Neural crest cell (in vitro differentiated cells): Measurements from ENCODE around the gene OR52N4. TPM values are rescaled to one million over a fixed set of nuclear protein-coding genes. Genes with fewer than 3 reads are reported as not detected.

ENCODE experiments used
- DNase-seq: peaks from one replicate; pipeline ENCODE4 v3.0.0; 2021; ENCODE audit warnings: low read depth, mixed read lengths, low spot score
- H3K27ac Mint-ChIP-seq: one replicate; pipeline ENCODE4 v1.8.0; 2021; ENCODE audit warnings: mild to moderate bottlenecking, mixed read lengths; ENCODE audit not compliant: unreplicated experiment
- H3K27me3 Mint-ChIP-seq: 2 replicates; pipeline ENCODE4 v1.8.0; 2021; ENCODE audit warnings: low read depth, mild to moderate bottlenecking, mixed read lengths
- H3K36me3 Mint-ChIP-seq: 2 replicates; pipeline ENCODE4 v1.8.0; 2021; ENCODE audit warnings: low read depth, mild to moderate bottlenecking, mixed read lengths
- H3K4me1 Mint-ChIP-seq: 2 replicates; pipeline ENCODE4 v1.8.0; 2021; ENCODE audit warnings: mixed read lengths
- H3K4me3 Mint-ChIP-seq: one replicate; pipeline ENCODE4 v1.8.0; 2021; ENCODE audit warnings: mild to moderate bottlenecking, mixed read lengths
- H3K9me3 Mint-ChIP-seq: 2 replicates; pipeline ENCODE4 v1.8.0; 2021; ENCODE audit warnings: mixed read lengths
- total RNA-seq: library from RNA; stranded (reverse); gene quantifications from 2 replicates; pipeline ENCODE4 v1.2.1, GENCODE V29; 2021
- TF ChIP-seq, protein P1 (sequence below): fragments of 200-600 bp; sonication (generic); conservative IDR thresholded peaks from 2 replicates; pipeline ENCODE4 v1.5.0; 2021; ENCODE audit warnings: antibody characterized with exemption, mild to moderate bottlenecking

The OR52N4 gene
- total RNA-seq, 1 donor from 2014 or later: not detected

- Mint-ChIP-seq H3K36me3 (no peaks in the 10 kb centered on the region), H3K4me1 (no peaks in the 10 kb centered on the region)
Observed at GRCh38 chr11:5722622-5723021, 31.4 kb upstream of the OR52N4 start.

DNA sequence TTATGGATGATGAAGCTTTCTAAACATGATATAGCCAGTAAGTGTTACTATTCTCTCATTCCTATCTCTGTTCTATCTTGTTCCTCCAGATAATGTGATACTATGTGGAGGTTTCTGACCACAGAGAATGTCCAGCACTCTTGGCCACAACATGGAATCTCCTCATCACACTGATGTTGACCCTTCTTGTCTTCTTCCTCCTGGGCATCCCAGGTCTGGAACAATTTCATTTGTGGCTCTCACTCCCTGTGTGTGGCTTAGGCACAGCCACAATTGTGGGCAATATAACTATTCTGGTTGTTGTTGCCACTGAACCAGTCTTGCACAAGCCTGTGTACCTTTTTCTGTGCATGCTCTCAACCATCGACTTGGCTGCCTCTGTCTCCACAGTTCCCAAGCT lies 27.7 kb upstream of the OR52N4 start:
- no peaks in the 10 kb centered on the region for H3K4me1 Mint-ChIP-seq
- H3K9me3 Mint-ChIP-seq: no peaks in the 10 kb centered on the region
- no peak overlapping the region for H3K4me3 Mint-ChIP-seq
- H3K36me3 Mint-ChIP-seq: no peaks in the 10 kb centered on the region
- no peak overlapping the region for H3K27ac Mint-ChIP-seq
- peaks cover 31% of the 10 kb centered on the region for H3K27me3 Mint-ChIP-seq
- TF ChIP-seq, protein P1, sequence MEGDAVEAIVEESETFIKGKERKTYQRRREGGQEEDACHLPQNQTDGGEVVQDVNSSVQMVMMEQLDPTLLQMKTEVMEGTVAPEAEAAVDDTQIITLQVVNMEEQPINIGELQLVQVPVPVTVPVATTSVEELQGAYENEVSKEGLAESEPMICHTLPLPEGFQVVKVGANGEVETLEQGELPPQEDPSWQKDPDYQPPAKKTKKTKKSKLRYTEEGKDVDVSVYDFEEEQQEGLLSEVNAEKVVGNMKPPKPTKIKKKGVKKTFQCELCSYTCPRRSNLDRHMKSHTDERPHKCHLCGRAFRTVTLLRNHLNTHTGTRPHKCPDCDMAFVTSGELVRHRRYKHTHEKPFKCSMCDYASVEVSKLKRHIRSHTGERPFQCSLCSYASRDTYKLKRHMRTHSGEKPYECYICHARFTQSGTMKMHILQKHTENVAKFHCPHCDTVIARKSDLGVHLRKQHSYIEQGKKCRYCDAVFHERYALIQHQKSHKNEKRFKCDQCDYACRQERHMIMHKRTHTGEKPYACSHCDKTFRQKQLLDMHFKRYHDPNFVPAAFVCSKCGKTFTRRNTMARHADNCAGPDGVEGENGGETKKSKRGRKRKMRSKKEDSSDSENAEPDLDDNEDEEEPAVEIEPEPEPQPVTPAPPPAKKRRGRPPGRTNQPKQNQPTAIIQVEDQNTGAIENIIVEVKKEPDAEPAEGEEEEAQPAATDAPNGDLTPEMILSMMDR: no peak
- no peak for DNase-seq

More at GRCh38 chr11:5722622-5723021, 31.4 kb upstream of the OR52N4 start:
- H3K4me3 Mint-ChIP-seq: no peak overlapping the region
- H3K27ac Mint-ChIP-seq: no peak overlapping the region
- no peak for DNase-seq
- H3K9me3 Mint-ChIP-seq: peaks cover 4% of the 10 kb centered on the region
- H3K27me3 Mint-ChIP-seq: peaks cover 16% of the 10 kb centered on the region
- TF ChIP-seq, protein P1: no peak

- Mint-ChIP-seq H3K36me3 (no peaks in the 10 kb centered on the region), H3K27ac (no peak overlapping the region), H3K9me3 (no peaks in the 10 kb centered on the region), H3K4me1 (no peaks in the 10 kb centered on the region), H3K4me3 (no peak overlapping the region), H3K27me3 (peaks cover 34% of the 10 kb centered on the region)
- DNase-seq: no peak
- TF ChIP-seq, protein P1: no peak
Observed at GRCh38 chr11:5727691-5728090, 26.4 kb upstream of the OR52N4 start.

DNA sequence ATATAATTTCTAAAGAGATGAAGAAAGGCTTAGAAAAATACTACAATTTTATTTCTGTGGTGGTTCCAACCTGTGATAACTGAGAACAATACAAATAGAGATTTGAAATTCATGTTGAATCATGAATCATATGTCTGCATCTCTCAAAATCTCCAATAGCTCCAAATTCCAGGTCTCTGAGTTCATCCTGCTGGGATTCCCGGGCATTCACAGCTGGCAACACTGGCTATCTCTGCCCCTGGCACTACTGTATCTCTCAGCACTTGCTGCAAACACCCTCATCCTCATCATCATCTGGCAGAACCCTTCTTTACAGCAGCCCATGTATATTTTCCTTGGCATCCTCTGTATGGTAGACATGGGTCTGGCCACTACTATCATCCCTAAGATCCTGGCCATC lies 17.6 kb upstream of the OR52N4 start, which contains the start of gene OR56B1:
Gene OR56B1 (plus strand): TSS at position 53 of the 400 bp plus-strand sequence. CDS start 69 bp downstream, at position 122.
- no peak within 1 kb of the TSS for H3K4me3 Mint-ChIP-seq
- no peak for DNase-seq
- TF ChIP-seq, protein P1: no peak

DNA sequence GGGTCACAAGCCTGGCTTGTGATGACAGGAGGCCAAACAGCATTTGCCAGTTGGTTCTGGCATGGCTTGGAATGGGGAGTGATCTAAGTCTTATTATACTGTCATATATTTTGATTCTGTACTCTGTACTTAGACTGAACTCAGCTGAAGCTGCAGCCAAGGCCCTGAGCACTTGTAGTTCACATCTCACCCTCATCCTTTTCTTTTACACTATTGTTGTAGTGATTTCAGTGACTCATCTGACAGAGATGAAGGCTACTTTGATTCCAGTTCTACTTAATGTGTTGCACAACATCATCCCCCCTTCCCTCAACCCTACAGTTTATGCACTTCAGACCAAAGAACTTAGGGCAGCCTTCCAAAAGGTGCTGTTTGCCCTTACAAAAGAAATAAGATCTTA lies 17.0 kb upstream of the OR52N4 start:
- Mint-ChIP-seq H3K9me3 (no peaks in the 10 kb centered on the region), H3K27me3 (peaks cover 28% of the 10 kb centered on the region)

More for the DNA sequence above, 17.6 kb upstream of the OR52N4 start, which contains the start of gene OR56B1:
- peaks cover 24% of the 10 kb centered on the region for H3K27me3 Mint-ChIP-seq
- no peak within 1 kb of the TSS for H3K27ac Mint-ChIP-seq
- peaks cover 9% of the 10 kb centered on the region for H3K4me1 Mint-ChIP-seq
- no peaks in the 10 kb centered on the region for H3K9me3 Mint-ChIP-seq
- no peaks in the 10 kb centered on the region for H3K36me3 Mint-ChIP-seq

More for the DNA sequence above, 17.0 kb upstream of the OR52N4 start:
- TF ChIP-seq, protein P1: no peak
- H3K4me3 Mint-ChIP-seq: no peak overlapping the region
- no peak for DNase-seq
- no peak overlapping the region for H3K27ac Mint-ChIP-seq
- H3K4me1 Mint-ChIP-seq: peaks cover 9% of the 10 kb centered on the region
- H3K36me3 Mint-ChIP-seq: no peaks in the 10 kb centered on the region
